Left renal pelvis (tissue), 4 donors: ENCODE measurements around the gene LHFPL6. TPM values are rescaled to one million over a fixed set of nuclear protein-coding genes. Genes with fewer than 3 reads are reported as not detected.

Experiments used
- DNase-seq, 4 donors: peaks; one replicate each; pipeline ENCODE4 v3.0.0-alpha.2; 2013; ENCODE audit warnings: low read depth in 4 of 4, low spot score in 3 of 4
- polyA plus RNA-seq, 4 donors: library from polyadenylated mRNA; unstranded; fragments of 120-200 nt; gene quantifications; one replicate each; pipeline ENCODE4 v1.2.1, GENCODE V29; 2013; ENCODE audit not compliant: insufficient read length in 4 of 4

Gene LHFPL6
- polyA plus RNA-seq, 4 donors = 30.8 to 64.7 (median 47.4) TPM

DNA sequence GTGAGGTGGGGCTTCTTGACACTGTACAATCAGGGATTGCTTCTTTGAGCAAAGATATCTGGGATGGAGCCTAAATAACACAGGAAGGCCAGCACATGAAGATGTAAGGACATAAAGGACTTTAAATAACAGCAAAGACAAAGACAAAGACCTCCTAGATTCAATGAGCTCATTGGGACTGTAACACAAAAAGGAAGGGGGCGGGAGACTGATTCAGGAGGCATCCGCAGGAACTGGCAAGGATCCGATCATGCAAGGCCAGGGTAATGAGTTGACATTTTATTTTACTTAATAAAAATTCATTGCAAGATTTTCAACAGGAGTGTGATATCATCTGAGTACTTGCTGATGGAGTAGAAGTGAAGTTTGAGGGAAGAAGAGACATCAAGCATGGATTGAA is 121.5 kb downstream of the LHFPL6 start:
- DNase-seq = no peak

DNA sequence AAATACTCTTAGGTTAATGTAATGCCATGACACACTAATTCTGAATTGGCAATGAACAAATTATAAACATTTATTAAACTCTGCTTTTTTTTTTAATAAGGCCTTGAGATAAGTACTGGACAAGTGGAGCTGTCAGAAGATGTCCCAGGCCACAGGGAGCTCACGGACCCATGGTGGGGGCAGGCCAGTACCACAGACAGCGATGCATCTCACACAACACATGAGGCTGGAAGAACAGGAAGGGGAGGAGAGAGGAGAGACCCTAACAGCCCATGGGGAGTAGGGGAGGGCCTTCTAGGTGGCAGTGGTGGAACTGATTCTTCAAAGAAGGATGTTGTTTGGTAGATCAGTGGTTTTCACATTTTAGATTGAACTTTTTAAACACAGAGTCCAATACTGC is 128.4 kb downstream of the LHFPL6 start:
- no peak for DNase-seq

DNA sequence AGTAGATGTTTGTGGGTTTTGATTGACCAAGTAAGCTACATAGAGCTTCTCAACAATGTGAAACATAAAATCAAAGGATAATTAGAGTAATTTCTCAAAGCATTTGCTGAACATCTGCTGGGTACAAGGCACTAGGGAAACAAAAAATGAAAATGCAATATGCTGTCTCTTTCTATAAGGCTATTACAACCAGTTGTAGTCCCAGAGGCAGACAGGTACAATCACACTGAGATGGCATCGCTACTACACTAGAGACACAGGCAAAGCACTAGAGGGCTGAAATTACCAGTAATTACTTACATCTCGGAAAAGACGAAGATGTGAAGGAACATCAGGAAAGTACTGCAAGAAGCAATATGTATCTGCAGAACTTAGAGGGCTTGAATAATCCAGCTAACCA is 133.3 kb downstream of the LHFPL6 start:
- no peak for DNase-seq

DNA sequence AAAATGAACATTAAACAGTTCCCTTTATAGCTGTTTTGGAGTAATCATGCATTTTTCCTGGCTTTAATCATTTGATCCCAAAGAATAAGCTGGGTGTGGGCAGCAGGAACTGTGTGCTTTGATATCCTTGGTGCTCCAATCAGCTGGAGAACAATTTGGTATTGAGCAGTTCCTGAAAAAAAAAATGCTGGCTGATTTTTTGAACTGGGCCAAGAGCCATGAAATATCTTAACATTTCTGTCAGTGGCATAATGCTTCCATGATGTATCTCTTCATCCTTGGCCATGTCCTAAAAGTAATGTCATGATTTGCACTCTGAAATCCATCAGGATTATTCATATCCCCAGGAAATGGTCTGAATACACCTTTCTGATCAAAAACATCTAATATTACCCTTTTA is 134.7 kb downstream of the LHFPL6 start:
- no peak for DNase-seq

DNA sequence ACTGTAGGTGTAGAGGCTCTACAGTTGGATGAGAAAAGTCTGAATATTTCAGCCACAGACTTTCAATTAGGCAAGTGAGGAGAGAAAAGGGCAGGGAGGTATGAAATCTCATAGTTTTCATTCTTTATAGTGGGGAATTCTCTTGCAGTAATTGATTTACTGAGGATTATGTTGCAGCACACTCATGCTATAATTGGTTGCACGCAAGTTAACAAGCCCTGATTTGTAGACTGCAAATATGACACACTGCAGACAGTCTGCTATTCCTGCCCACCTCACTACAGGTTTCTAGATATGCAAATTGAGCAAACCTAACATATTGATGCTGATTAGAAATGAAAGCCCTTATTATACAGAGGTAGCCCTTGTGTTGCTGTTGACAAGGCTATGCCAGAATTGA is 139.4 kb downstream of the LHFPL6 start:
- no peak for DNase-seq

DNA sequence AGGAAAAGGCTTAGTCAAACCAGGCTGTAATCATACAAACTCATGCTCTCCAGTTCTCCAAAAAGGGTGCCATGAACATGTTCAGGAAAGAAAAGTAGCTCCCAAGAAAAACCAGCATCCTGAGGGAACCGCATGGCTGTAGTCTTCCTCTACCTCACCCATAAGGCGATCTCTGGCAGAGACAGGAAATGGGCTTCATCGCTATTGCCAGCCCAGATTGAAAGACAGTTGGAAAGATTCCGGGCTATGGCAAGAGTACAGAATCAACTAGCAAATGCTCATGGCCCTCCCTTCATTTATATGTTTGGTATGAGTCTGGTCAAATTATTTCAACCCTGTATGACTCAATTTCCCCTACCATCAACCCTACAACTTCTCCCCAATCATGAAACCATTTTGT is 140.1 kb downstream of the LHFPL6 start:
- no peak for DNase-seq

DNA sequence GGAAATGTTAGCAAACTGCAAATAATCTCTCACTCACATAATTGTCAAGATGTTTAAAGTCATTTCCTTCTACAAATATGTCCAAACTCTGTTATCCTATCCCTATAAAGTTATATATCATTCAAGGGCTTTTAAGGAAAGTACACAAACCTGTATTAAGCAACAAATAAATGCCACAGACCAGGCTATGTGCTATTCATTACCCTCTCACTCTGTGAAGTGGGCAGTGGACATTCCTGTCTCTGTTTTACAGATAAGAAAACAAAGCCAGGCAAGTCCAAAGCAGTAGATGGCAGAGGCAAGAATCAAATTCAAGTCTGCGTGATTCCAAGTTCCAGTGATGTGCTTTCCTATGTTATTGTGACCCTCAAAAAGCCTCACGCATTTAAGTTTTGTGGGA is 140.6 kb downstream of the LHFPL6 start:
- no peak for DNase-seq

DNA sequence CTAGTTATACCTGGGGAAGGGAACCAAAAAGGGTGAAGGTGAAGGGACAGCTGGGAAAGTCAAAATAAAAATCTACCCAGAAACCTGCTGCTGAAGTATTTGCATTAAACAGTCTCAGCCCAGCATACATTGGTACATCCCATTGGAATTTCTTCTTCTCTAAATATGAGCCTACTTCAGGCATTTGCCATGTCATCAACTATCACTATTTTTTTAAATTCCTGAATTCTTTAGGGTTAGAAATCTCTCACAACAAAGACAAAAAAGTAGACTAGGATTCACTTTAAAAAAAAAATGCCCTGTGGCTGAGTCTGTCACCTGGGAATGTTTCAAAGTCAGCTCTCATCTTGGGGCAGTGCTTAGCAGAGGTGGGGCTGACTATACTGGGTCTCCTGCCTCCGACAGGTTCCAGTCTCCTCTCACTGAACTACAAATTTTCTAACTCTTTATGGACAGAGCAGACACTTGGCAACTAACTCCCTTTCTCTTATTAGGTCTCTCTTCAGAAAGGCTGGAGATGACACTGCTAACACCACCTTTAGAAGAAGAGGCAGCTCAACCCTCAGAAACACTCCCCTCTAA is 141.2 kb downstream of the LHFPL6 start:
- DNase-seq = no peak

DNA sequence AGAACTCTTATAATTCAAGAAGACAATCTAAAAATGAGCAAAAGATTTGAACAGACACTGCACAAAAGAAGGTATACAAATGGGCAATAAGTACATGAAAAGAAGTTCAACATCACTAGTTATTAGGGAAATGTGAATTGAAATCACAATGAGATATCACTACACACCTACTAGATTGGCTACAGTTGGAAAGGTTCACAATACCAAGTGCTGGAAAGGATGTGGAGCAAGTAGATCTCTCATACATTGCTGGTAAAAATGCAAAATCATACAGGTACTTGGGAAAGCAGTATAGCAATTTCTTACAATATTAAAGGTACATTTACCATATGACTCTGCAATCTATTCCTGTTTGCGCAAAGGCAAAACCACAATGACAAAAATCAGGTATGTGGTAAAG is 145.7 kb downstream of the LHFPL6 start:
- no peak for DNase-seq

DNA sequence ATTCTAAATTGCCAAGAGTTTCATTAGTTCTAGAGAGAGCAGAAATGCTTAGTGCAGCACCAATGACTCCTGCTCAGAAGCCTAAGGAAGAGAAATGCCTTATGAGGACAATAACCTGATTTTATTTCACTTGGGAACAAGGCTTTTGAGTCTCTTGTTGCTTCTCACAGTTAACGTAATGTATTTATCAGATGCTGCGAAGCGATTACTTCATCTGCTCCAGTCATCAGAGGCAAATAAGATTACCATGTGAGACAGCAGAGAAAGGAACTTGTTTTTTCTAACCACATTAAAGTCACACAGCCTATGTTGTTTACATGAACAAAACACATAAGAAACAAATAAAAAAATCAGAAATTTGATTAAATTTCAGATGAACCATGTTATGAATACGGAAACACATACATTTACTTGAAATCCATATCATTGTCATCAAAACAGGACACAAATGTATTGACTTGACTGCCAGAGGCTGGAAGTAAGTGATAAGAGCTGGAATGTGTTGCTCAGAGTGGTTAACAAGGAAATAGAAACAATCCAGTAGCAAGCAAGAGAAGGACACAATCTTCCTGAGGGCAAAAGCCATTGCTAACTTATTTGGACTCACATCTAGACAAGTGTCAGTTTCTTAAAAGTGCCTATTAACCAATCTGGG is 147.3 kb downstream of the LHFPL6 start:
- DNase-seq = no peak

DNA sequence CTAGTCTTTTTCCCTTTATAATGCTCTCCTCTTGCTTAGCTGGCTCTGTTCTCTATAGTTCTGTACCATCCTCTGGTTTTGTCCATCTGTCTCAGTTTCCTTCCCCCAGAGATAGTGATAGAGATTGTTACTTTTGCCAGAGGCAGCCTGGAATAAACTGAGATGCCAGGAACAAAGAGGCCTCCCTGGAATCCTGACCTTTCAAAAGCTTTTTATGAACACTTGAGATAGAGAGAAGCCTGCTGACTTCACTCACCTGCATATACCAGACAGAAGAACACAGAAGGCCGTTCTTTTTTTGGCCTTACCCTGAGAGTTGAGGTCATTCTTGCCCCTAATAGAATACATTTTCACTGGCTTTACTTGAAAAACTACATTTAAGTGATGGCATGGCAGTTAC is 150.2 kb downstream of the LHFPL6 start:
- DNase-seq = no peak

DNA sequence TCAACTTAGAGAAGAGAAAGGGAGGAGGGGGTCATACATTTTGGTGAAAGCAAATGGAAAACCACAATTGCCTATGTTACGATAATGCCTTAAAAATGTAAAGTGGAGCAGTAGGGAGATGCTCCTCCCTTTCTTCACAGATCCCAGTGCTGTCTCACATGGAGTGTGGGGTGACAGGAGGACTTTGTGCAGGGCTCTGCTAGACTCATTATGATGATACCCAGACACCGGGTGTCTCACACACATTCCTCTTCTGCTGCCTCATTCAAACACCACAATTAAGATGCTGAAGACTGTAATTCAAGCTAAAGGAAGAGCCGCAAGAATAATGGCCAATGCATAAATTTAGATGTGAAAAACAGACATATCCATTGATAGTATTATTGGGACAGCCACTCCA is 150.6 kb downstream of the LHFPL6 start:
- no peak for DNase-seq

DNA sequence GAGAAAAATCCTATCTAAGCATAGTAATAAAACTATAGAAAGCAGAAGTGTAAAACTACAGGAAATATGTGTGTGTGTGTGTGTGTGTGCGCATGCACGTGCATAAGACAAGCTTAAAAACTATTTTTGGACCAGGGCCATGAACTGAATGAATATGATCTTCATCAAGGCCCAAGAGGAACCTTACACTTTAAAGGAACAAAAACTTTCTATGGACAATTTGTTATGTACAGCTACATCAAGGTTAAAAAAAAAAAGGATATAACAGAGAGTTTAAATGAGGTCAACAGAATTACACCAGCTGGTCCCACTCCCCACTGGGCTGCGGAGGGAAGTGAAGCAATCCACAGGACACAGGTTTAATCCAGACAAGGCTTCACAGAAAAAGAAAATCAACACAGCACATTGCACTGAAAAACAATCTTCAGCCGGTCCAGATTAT is 151.1 kb downstream of the LHFPL6 start:
- peak in 1 of 4 donors; percentile 12 for DNase-seq

DNA sequence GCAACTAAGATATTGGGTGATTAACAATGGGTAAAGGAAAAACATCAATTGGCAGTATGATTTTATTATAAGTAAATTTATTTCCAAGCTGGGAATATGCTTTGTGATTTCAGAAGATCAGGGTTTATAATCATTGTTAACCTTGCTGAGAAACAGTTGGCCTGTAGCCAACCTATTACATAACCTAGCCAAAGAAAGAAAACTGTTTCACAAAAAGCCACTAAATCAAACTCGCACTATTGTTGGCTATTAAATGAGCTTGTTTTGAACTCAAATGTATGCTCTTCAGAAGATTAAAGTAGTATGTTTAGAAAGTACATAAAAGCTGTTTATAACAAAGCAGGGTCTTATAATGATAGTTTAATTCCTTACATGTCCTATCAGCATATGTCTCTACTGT is 151.7 kb downstream of the LHFPL6 start:
- peak in 1 of 4 donors; percentile 12 for DNase-seq

DNA sequence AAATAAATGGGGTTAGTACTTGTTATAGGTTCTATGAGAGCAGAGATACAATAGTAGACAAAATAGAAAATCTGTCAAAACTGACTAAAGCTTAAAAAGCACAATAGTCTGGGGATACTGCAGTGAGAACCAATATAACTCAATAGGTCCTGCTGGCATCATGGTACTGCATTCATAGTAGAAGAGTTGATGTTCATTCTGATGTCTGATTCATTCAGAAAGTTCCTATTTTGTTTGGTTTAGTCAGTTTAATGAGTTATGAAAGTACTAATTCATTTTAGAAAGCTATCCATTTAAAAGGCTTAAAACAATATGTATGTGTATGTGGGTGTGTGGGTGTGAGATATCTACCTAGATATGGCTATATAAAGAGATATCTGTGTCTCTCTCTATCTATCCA is 152.8 kb downstream of the LHFPL6 start:
- DNase-seq = no peak

DNA sequence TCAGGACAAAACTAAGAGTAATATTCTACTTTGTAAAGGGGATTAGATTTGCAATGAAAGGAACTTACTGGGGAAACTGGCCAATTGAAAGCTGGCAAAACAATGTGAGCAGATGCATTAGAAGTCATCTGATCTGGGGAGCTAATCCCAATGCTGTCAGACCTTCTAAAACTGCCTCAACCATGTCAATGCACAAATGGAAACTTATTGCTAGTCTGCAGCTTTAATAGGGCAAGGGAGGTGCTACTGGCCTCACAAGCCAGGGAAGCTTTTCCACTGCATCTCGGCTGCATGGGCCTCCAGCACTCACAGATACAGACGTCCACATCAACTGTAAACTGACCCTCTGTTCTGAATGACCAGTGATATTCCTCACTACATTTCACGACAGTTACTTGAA is 154.2 kb downstream of the LHFPL6 start:
- no peak for DNase-seq

DNA sequence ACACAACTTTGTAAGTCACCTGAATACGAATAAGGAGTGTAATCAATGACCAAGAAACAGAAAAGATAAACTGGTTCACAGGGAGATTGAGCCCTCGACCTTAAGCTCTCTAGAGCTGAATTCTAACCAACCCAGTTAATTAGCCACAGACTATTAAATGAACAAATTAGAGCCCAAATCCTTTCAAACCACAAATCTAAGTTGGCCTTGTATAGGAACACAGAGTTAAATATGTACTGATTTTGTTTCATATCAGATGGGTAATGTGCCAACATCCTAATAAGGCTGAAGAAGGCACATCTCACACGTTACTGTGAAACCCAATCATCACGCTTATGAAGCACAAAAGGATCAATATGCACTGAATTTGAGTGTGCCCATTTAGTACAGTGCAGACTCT is 156.1 kb downstream of the LHFPL6 start:
- no peak for DNase-seq

DNA sequence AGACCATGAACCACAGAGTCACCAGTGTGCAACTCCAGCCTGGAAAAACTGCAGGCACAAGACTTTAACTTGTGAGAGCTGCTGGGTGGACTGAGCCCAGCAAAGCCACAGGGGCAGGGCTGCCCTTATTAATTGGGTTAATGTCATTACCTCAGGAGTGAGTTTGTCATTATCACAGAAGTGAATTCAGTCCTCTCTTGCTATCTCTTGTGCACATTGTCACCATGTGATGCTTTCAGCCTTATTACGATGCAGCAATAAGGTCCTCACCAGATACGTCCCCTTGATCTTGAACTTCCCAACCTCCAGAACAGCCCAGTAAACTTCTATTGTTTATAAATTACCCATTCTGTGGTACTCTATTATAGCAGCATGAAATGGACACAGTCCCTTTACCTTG is 158.1 kb downstream of the LHFPL6 start:
- DNase-seq = no peak

DNA sequence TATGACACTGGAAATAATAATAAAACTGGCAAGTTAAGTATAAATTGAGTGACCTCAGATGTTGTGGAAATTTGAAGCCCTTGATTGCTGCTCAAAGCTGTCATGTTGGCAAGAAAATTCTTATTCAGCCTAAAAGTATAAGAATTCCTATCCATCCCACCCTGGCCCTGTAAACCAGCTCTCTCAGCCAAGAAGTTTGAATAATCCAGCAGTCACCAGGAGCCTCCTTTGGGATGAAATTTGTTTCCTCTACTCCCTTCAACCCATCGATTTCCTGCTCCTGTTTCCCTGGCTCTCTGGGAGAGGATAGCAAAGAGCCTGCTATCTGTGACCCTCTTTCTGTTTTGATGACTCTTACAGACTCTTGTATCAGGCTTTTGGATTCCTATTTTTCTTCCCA is 169.3 kb downstream of the LHFPL6 start:
- DNase-seq = no peak

DNA sequence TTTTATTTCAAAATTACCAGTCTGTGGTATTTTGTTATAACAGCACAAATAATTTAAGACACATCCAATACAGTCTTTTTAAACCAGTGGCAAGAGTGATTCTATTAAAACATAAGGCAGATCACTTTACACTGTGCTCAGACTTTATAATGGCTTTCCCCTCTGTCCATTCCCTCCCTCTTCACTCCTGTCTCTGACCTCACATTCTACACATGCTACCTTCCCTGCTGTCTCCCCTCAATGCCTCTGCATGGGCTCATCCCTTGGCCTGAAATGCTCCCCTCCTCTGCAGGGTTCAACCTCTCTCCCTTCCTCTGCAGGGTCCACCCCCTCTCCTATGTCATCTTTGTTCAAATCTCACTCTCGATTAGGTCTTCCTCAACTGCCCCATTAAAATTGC is 170.8 kb downstream of the LHFPL6 start:
- DNase-seq = no peak

DNA sequence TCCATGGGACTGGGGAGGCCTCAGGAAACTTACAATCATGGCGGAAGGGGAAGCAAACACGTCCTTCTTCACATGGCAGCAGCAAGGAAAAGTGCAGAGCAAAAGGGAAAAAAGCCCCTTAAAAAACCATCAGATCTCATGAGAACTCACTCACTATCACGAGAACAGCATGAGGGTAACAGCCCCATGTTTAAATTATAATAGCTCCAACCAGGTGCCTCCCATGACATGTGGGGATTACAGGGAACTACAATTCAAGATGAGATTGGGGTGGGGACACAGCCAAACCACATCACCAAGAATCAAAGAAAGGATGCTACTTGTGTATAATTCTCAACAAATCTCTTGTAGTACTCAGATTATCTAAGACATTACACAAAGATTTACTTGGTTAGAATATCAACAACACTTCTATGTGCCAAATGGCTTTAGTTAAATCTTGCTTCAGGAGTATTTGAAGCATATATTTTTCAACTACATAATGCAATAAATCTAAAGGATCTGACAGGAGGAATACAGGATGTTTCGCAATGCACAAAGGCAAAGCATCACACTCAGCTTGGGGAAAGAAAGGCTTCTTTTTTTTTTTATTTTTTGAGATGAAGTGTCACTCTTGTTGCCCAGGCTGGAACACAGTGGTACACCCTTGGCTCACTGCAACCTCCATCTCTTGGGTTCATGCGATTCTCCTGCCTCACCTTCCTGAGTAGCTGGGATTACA is 180.0 kb downstream of the LHFPL6 start:
- no peak for DNase-seq

DNA sequence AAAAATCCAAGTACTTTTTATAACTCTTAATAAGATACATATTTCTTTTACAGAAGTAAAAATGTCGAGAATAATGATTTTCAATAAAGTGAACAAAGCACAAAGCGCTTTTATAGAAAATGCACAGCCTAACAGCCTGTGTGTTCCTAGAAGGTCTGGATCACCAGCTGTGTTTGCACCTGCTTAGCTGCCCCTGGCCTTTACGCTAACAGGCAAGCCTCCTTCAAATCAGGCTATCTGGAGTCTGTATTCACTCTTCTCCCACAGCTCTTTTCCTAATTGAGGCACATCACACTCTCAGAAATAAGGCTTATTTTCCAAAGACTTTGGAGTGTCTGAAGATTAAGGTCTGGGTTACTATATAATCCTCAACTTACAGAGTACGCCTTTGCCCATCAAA is 183.1 kb downstream of the LHFPL6 start:
- no peak for DNase-seq
